Stomach (tissue), 9 donors: ENCODE data around the gene COL9A2. TPM values are rescaled to one million over a fixed set of nuclear protein-coding genes. Genes with fewer than 3 reads are reported as not detected.

ENCODE experiments used
- DNase-seq, 2 donors: peaks; one replicate each; pipeline versions ENCODE4 v3.0.0 to v3.0.0-alpha.2; 2013 to 2019
- H3K27ac ChIP-seq, 5 donors: fragments of 200-600 bp in 4 of 5; sonication (generic) in 4 of 5; one replicate each; pipeline ENCODE4 v1.5.1; 2013 to 2019; ENCODE audit warnings: mild to moderate bottlenecking in 1 of 5, moderate library complexity in 1 of 5
- H3K27me3 ChIP-seq, 3 donors: fragments of 200-600 bp; sonication (generic); one replicate each; pipeline ENCODE4 v1.5.1; 2017 to 2019; ENCODE audit warnings: mixed run types in 1 of 3
- H3K36me3 ChIP-seq, 4 donors: fragments of 200-600 bp; sonication (generic); 1 replicate in 3 of 4; 2 replicates in 1 of 4; pipeline ENCODE4 v1.5.1; 2016 to 2019
- H3K4me1 ChIP-seq, 4 donors: fragments of 200-600 bp; sonication (generic); one replicate each; pipeline ENCODE4 v1.5.1; 2016 to 2019
- H3K4me3 ChIP-seq, 4 donors: fragments of 200-600 bp; sonication (generic) in 3 of 4; one replicate each; pipeline ENCODE4 v1.5.1; 2016 to 2019; ENCODE audit warnings: mild to moderate bottlenecking in 1 of 4
- H3K9me3 ChIP-seq, 4 donors: fragments of 200-600 bp; sonication (generic); one replicate each; pipeline ENCODE4 v1.5.1; 2016 to 2019
- EP300 ChIP-seq: sonication (generic); formaldehyde crosslinking; IDR thresholded peaks from one replicate; pipeline ENCODE4 v1.6.1; 2017; ENCODE audit warnings: antibody characterized with exemption
- POLR2A ChIP-seq, 4 donors: fragments of 450-650 bp; IDR thresholded peaks; one replicate each; pipeline ENCODE4 v1.6.1; 2016; ENCODE audit warnings: antibody characterized with exemption in 4 of 4, control low read depth in 2 of 4, mild to moderate bottlenecking in 1 of 4, moderate library complexity in 1 of 4
- POLR2AphosphoS5 ChIP-seq, 3 donors: sonication (generic); formaldehyde crosslinking; IDR thresholded peaks; one replicate each; pipeline ENCODE4 v1.6.1; 2016; ENCODE audit warnings: antibody characterized with exemption in 3 of 3
- WGBS, 5 donors: extraction: QIAGEN DNeasy Blood & Tissue Kit in 3 of 5; methylation state at CpG; one replicate each; pipeline versions ENCODE4 v1.1.5 to v1.1.7; 2013 to 2018; 5-methylcytosine and 5-hydroxymethylcytosine counted together
- intact Hi-C: fragments of 100-400 bp; cut with DNase I; formaldehyde crosslinking; loops from one replicate; pipeline ENCODE4 v1.15.1; 2023; ENCODE audit warnings: low total_unique reads
- polyA plus RNA-seq, 3 donors: library from polyadenylated mRNA; stranded (reverse); fragments of 200-250 nt; gene quantifications; one replicate each; pipeline ENCODE4 v1.2.3, GENCODE V29; 2013
- total RNA-seq, 5 donors: library from RNA; depleted of rRNA; stranded (reverse); fragments of >200 nt; gene quantifications; one replicate each; pipeline versions ENCODE4 v1.1.0 to v1.2.3, GENCODE V29; 2014 to 2016
- TF ChIP-seq, protein P1 (sequence below), 7 experiments: fragments of 450-650 bp in 4 of 7; fragments of 200-600 bp in 3 of 7; sonication (generic) in 3 of 7; IDR thresholded peaks; one replicate each; pipeline ENCODE4 v1.5.1; 2016 to 2019; ENCODE audit warnings: antibody characterized with exemption in 7 of 7, control low read depth in 2 of 7, mild to moderate bottlenecking in 1 of 7
- donor health status: healthy with polysubstance abuse.
- donor health status: Bipolar disorder and iron deficiency.
- donor health status: healthy.

Gene COL9A2
- total and polyA plus RNA-seq, 8 donors: 5.7 to 79.0 (median 17.7) TPM

DNA sequence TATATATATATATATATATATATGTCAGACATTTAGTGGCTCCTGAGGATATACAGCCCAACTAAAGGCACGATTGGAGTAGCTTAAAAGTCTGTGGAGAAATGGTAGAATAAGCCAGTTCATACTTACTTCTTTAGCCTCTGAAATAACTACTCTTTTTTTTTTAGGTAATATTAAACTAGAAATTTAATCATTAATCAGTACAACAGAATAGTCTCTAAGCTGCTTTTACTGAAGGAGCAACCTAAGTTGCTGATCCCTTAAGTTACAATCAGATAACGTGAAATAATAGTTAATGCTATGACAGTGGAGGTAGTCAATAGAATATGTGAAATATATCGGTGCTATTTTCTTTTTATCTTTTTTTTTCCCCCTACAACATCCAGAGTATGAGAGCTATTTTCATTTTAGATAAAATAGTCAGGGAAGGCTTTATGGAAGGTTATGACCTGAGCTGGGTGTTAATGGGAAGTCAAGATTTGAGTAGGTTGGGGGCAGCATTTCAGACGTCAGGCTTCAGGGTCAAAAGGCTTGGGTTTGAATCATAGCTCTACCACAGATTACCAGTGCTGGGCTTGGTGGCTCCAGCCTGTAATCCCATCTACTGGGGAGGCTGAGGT is 43.4 kb downstream of the COL9A2 start:
- H3K36me3 ChIP-seq: peaks cover 28 to 92% (median 89%) of the 10 kb centered on the region in 4 donors

DNA sequence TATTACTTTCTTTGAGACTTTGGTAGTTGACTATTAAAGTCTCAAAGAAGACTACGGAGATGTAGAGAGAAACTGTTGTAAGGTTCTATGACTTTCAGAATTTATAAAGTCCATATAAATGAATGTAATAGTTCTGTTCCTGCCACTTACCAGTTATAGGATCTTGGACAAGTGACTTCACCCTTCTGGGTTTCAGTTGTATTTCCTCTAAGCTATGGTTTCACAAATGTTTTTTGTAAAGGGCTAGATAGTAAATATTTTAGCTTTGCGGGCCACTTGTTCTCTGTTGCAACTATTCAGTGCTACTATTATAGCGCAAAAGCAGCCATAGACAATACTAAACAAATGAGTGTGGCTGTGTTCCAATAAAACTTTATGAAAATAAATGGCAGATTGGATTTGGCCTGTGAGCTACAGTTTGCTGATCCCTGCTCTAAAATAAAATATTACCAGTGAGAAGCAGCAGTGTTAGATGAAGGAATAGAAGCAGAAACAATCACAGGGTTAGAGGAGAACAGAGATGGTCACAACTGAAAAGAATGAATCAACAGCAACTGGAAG is 44.4 kb downstream of the COL9A2 start:
- intact Hi-C loops: no loop called here
- H3K4me3 ChIP-seq: no peak overlapping the region
- peaks cover 31 to 97% (median 92%) of the 10 kb centered on the region in 4 donors for H3K36me3 ChIP-seq
- H3K9me3 ChIP-seq: no peaks in the 10 kb centered on the region
- no peaks in the 10 kb centered on the region for H3K27me3 ChIP-seq
- H3K4me1 ChIP-seq: peaks cover 0 to 21% (median 9%) of the 10 kb centered on the region in 4 donors
- H3K27ac ChIP-seq: no peak overlapping the region
- DNase-seq: no peak
- no peak for TF ChIP-seq POLR2AphosphoS5 (IDR thresholded peaks at IDR 0.05)
- 87 to 95% (median 93%) methylated on average over 3 of the region's 3 CpGs for WGBS, 5 donors

More for the DNA sequence above, 43.4 kb downstream of the COL9A2 start:
- WGBS, 5 donors: 41 to 71% (median 51%) methylated on average over 4 of the region's 4 CpGs
- Histone ChIP-seq H3K9me3 (no peaks in the 10 kb centered on the region), H3K27me3 (no peaks in the 10 kb centered on the region), H3K4me3 (no peak overlapping the region), H3K27ac (no peak overlapping the region), H3K4me1 (peaks cover 0 to 12% (median under 1%) of the 10 kb centered on the region in 4 donors)
- DNase-seq: no peak
- intact Hi-C loops: no loop called here
- TF ChIP-seq POLR2A (IDR thresholded peaks at IDR 0.05) (no peak), EP300 (no peak), POLR2AphosphoS5 (IDR thresholded peaks at IDR 0.05) (no peak)
- TF ChIP-seq, protein P1, sequence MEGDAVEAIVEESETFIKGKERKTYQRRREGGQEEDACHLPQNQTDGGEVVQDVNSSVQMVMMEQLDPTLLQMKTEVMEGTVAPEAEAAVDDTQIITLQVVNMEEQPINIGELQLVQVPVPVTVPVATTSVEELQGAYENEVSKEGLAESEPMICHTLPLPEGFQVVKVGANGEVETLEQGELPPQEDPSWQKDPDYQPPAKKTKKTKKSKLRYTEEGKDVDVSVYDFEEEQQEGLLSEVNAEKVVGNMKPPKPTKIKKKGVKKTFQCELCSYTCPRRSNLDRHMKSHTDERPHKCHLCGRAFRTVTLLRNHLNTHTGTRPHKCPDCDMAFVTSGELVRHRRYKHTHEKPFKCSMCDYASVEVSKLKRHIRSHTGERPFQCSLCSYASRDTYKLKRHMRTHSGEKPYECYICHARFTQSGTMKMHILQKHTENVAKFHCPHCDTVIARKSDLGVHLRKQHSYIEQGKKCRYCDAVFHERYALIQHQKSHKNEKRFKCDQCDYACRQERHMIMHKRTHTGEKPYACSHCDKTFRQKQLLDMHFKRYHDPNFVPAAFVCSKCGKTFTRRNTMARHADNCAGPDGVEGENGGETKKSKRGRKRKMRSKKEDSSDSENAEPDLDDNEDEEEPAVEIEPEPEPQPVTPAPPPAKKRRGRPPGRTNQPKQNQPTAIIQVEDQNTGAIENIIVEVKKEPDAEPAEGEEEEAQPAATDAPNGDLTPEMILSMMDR (IDR thresholded peaks at IDR 0.05): no peak

DNA sequence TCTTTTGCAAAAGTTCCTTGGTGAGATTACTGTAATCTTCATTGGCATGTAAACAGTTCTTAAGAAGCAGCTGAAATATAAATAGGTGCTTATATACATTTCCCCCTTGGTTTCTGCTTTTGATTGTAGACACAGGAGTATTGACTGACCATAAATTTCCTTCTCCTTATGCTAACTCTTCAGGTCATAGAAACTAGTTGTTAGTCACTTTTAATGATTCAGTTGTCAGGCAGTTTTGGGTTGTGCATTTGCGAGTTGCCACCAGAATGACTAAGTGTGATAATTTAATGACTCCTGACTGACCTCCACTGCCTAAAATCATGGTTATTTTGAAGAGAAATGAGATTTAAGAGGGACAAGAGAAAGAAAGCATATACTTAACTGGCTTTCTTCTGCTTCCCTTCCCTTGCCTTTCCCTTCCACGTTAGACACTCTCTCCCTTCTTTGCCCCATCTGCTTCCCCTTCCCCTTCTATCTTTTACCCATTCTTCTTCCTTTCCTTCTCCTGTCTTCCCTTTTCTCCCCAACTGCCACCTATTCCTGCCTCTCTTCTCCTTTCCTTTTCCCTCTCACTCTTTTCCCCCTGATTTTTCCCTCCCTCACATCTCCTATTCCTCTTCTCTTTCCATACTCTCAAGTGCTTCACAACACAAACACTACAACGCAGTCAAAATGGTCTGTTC is 46.8 kb downstream of the COL9A2 start:
- no peak overlapping the region for H3K4me3 ChIP-seq
- H3K27ac ChIP-seq: no peak overlapping the region
- 56 to 84% (median 69%) methylated on average over 3 of the region's 3 CpGs for whole genome bisulfite sequencing, 5 donors
- H3K27me3 ChIP-seq: no peaks in the 10 kb centered on the region
- no peak for DNase-seq
- no peak for TF ChIP-seq POLR2A (IDR thresholded peaks at IDR 0.05)
- H3K9me3 ChIP-seq: no peaks in the 10 kb centered on the region
- intact Hi-C loops: no loop called here
- peaks cover 0 to 41% (median 20%) of the 10 kb centered on the region in 4 donors for H3K4me1 ChIP-seq
- H3K36me3 ChIP-seq: peaks cover 31 to 93% (median 78%) of the 10 kb centered on the region in 4 donors

DNA sequence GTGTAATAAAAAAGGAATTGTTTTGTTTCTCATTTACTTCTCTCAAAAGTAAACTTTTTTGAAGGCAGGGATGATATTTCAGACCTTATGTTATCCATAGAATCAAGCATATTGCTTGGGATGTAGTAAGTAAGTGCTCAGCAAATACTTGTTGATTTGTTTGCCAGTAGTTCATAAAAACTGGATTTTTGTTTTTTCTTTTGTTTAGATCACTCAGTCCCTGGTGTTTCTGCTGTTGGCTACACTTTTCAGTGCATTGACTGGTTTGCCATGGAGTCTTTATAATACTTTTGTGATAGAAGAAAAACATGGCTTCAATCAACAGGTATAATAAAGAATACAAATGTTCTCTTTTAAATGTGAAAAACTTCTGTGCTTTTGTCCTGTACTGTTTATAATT is 48.9 kb downstream of the COL9A2 start:
- H3K9me3 ChIP-seq: no peaks in the 10 kb centered on the region
- H3K4me1 ChIP-seq: peaks cover 0 to 55% (median 26%) of the 10 kb centered on the region in 4 donors
- TF ChIP-seq EP300 (no peak), POLR2AphosphoS5 (IDR thresholded peaks at IDR 0.05) (no peak), POLR2A (IDR thresholded peaks at IDR 0.05) (no peak)
- TF ChIP-seq, protein P1 (IDR thresholded peaks at IDR 0.05): no peak
- peak overlapping the region in 4 of 5 donors; percentile 24 to 81 (median 62) for H3K27ac ChIP-seq
- H3K4me3 ChIP-seq: no peak overlapping the region
- peaks cover 31 to 94% (median 79%) of the 10 kb centered on the region in 4 donors for H3K36me3 ChIP-seq
- no peaks in the 10 kb centered on the region for H3K27me3 ChIP-seq
- intact Hi-C loops: no loop called here
- DNase-seq: no peak

DNA sequence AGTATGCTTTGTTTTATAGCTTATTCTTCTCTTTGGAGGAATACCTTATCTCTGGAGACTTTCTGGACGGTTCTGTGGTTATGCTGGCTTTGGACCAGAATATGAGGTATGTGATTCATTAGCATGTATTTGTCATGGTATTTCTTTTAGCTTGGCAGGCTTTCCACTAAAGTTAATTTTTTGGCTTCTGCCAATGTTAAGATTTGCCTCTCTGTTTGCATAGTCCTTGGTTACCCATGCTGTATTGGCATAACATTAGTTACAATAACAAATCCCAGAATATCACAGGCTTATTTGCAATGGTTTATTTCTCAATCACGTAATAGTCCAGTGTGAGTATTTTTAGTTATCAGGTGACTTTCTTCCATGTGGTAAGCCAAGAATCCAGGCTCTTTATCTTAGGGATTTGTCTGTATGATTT is 49.3 kb downstream of the COL9A2 start:
- peaks cover 0 to 60% (median 28%) of the 10 kb centered on the region in 4 donors for H3K4me1 ChIP-seq
- H3K4me3 ChIP-seq: no peak overlapping the region
- H3K36me3 ChIP-seq: peaks cover 27 to 94% (median 79%) of the 10 kb centered on the region in 4 donors
- intact Hi-C loops: no loop called here
- H3K27ac ChIP-seq: peak overlapping the region in 4 of 5 donors; percentile 24 to 81 (median 62)
- 26 to 42% (median 38%) methylated on average over 2 of the region's 2 CpGs for WGBS, 5 donors
- TF ChIP-seq POLR2AphosphoS5 (IDR thresholded peaks at IDR 0.05) (peak in 2 of 3 donors; percentile 58 to 60), EP300 (no peak)
- TF ChIP-seq, protein P1 (IDR thresholded peaks at IDR 0.05): no peak
- H3K9me3 ChIP-seq: no peaks in the 10 kb centered on the region
- no peaks in the 10 kb centered on the region for H3K27me3 ChIP-seq
- DNase-seq: peak; percentile 16 to 38
